GM20431 (cell line): ENCODE measurements around the gene SESTD1.
"Not testable (repeated sequence)": the region's sequence is repeated elsewhere in the genome, so short reads cannot be mapped to it uniquely, and the experiment has no call there.

Source experiments
- in situ Hi-C: fragments of 300-500 bp; cut with MseI, MboI; formaldehyde crosslinking; loops from one replicate; pipeline ENCODE4 v1.15.0; 2020; ENCODE audit warnings: low sequenced_read_pairs; ENCODE audit not compliant: unreplicated experiment

SESTD1 gene

GRCh38 chr2:179270689-179271088, 6.1 kb upstream of the SESTD1 start:
- in situ Hi-C loops = no loop called here

- in situ Hi-C loops = no loop called here
Measured at GRCh38 chr2:179268277-179268925, 3.8 kb upstream of the SESTD1 start.

DNA sequence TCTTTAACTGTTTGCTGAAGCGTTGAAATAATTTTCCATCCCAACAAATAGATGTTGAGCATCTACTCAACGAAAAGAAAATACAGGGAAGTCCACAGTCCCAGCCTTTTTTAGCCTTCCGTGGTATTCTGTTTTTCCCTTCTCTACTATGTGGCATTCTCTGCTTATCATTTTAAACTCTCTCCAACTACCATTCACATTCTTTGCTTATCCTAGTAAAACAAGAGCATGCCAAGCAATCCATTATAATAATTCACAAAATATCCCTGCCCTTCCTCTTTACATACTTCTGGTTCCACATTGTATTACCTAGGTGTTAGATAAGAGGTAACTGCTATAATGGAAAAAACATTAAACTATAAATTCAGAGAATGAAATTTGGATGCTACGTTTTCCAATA, 1.6 kb upstream of the SESTD1 start:
- in situ Hi-C loops = no loop called here

DNA sequence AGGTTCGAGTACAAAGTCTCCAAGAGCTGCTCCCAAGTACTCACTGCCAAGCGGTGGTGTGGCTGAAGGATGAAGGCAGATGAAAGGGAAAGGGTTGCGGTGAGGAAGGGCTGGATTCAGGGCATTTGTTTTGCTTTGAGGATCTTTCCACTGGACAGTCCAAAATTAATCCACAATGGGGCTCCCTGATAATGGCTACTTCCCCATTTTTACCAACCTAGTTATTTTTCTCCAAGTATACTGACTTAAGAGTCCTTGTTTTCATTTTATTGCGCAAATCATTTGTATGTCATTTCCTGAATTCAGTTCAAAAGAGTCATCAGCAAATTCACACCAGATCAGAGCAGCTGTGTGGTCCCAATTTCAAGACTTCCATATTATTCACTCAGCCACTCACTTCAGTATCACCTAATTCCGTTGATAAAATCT, 464 bp upstream of the SESTD1 start:
- in situ Hi-C loops = no loop called here

DNA sequence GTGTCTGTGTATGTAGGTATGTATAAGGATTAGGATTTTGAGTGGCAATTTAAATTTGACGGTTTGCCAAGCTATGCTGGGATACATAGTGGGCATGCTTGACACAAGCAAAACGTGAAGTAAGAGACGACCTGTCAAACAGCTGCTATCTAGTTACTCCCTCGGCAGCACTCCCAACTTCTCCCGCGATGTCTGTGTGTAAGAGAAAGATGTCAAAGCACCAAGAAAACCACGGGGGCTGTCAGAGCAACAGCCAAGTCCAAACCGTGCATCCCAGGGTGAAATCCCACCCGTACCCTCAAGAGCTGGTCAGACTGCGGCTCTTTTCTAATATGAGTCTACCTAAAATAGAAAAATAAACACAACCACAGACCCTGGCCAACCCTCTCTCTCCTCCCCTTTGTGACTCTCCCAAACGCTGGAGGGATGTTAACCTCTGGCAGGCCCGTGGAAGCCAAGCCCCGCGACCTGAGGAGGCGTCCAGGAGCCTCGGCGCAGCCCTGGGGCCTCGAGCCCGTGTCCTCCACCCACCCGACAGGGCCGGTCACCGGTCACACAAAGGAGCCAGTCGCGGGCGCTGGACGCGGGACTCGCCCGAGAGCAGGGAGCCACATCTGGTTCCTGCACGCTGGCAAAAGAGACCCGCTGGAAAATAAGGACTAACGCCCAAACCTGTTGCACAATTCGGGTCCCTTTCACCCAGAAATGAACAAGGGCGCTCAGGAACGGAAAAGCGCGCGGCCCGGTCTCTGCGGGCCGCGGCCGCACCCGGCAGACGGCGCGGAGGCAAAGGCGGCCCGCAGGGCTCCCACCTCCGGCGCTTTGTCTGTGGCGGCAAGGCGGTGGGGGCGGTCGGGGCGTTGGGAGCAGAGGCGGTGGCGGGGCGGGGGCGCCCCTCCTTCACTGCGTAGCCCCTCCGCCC, 925 bp downstream of the SESTD1 start:
- in situ Hi-C loops = no loop called here

GRCh38 chr2:179263015-179263414, 1.6 kb downstream of the SESTD1 start:
- in situ Hi-C loops = no loop called here

GRCh38 chr2:179262077-179262660, 2.5 kb downstream of the SESTD1 start:
- in situ Hi-C loops = no loop called here

- in situ Hi-C loops = no loop called here
Measured at GRCh38 chr2:179261151-179261825, 3.3 kb downstream of the SESTD1 start.

GRCh38 chr2:179260224-179260623, 4.4 kb downstream of the SESTD1 start:
- in situ Hi-C loops = no loop called here

- in situ Hi-C loops = no loop called here
Measured at GRCh38 chr2:179255129-179255528, 9.5 kb downstream of the SESTD1 start.

DNA sequence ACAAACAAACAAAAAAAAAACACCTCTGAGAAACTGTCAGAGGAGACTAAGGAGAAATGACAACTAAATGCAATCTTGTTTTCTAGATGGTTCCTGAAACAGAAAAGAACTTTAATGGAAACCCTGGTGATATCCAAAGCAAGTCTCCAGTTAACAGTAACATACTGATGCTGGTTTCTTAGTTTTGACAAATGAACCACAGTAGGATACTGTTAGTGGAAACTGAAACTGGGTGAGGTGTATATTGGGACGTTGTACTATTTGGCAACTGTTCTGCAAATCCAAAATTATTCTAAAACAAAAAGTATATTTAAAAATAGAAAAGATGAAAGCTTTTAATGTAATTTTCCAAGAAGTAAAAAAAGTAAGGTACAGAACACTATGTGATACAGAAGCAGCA, 11.4 kb downstream of the SESTD1 start:
- in situ Hi-C loops = no loop called here

DNA sequence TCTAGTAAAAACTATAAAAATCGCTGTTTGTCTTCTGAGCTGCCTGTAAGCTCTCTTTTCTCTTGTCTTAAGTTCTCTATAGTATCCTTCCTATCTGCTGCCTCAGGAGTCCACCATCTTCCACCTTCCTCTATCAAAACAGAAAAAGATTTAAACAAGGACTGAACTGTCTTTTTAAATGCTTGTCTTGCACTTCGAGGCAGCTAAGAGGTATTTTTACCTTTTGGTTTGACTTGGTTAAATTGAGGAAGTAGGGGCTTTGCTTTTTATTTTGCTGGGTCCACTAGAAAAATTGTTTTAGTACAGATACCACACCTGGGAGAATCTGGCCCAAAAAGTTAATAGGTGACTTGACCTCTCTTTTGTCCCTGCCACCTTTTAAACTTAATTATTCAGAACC, 12.2 kb downstream of the SESTD1 start:
- in situ Hi-C loops = no loop called here

DNA sequence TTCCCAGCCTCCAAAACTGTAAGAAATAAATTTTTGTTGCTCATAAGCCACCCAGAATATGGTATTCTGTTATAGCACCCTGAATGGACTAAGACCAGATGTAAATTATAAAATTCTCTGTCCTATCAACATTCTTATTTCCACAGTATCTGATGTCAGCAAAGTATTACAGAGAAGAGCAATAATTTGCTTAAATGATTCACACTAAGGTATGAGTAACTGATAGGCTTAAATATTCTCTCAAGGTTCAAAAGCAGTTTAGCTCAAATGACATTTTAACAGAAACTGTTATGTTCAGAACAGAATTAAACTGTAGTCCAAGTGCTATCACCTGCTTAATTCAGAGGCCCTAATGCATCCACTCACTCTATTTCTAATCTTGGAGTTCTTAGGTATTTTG, 12.8 kb downstream of the SESTD1 start:
- in situ Hi-C loops = no loop called here

DNA sequence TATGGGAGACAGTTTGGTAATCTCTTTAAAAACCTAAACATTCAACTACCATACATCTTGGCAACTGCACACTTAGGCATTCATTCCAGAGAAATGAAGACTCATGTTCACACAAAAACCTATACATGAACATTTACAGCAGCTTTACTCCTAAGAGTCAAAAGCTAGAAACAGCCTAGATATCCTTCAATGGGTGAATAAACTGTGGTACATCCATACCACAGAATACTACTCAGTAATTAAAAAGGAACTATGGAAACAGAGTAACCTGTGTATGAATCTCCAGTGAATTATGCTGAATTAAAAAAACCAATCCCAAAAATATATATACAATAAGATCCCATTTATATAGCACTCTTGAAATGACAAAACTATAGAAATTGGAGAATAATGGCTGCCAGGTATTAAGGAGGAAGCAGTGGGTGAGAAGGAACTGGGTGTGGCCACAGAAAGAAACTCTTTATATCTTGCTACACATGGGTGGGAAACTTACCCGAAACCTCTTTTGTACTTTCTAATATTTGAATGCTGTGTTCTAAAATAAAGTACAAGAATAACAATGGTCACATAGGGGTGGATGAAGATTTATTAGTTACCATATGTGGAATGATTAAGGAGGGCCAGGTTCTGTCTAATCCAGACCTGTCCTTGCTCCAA, 13.7 kb downstream of the SESTD1 start:
- in situ Hi-C loops = no loop called here

GRCh38 chr2:179250095-179250494, 14.5 kb downstream of the SESTD1 start:
- in situ Hi-C loops = no loop called here

GRCh38 chr2:179248024-179248348, 16.6 kb downstream of the SESTD1 start:
- in situ Hi-C loops = no loop called here

DNA sequence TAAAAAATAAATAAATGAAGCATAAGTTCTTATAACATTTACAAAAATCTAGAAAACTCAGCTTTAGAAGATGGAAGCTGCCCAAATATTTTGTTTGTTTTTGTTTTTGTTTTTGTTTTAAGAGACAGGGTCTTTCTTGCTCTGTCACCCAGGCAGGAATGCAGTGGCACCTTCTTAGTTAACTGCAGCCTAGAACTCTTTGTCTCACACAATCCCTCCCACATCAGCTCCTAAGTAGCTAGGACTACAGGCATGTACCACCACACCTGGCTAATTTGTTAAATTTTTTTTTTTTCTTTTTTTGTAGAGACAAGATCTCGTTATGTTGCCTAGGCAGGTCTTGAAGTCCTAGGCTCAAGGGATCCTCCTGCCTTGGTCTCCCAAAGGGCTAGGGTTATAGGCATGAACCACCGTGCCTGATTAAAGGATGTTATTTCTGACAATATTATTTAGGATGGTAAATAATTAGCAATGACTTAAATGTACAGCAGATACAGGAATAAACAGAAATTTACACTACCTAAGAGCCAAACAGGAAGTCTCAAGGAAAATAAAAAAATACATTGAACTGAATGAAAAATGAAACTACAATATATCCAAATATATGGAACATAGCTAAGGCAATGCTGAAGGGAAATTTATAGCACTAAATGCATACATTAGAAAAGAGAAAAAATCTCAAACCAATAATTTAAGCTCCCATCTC, 17.2 kb downstream of the SESTD1 start:
- in situ Hi-C loops = no loop called here

DNA sequence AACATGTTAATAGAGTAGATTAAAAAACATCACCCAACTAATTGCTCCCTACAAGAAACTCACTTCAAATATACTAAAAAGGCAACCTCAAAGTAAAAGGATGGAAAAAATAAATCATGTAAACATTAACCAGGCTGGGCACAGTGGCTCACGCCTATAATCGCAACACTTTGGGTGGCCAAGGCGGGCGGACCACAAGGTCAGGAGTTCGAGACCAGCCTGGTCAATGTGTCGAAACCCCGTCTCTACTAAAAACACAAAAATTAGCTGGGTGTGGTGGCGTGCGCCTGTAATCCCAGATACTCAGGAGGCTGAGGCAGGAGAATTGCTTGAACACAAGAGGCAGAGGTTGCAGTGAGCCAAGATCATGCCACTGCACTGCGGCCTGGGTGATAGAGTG, 18.8 kb downstream of the SESTD1 start:
- in situ Hi-C loops = not testable (repeated sequence)

GRCh38 chr2:179243046-179243445, 21.6 kb downstream of the SESTD1 start:
- in situ Hi-C loops = no loop called here
